KMS-11 (cell line): ENCODE data around the gene ABTB1.

Experiments
- H2AFZ ChIP-seq: fragments of 200-600 bp; sonication (generic); 2 replicates; pipeline ENCODE4 v1.6.1; 2016; ENCODE audit warnings: antibody characterized with exemption, mixed run types, low read depth
- H3K27ac ChIP-seq: fragments of 200-600 bp; sonication (generic); 2 replicates; pipeline ENCODE4 v1.6.1; 2016; ENCODE audit warnings: mild to moderate bottlenecking, mixed run types
- H3K27me3 ChIP-seq: fragments of 200-600 bp; sonication (generic); 2 replicates; pipeline ENCODE4 v1.6.1; 2017; ENCODE audit warnings: mild to moderate bottlenecking, low read depth, mixed run types, moderate library complexity; ENCODE audit not compliant: insufficient read depth
- H3K36me3 ChIP-seq: fragments of 200-600 bp; sonication (generic); 2 replicates; pipeline ENCODE4 v1.6.1; 2017; ENCODE audit warnings: mild to moderate bottlenecking, mixed run types; ENCODE audit not compliant: insufficient read depth
- H3K4me1 ChIP-seq: fragments of 200-600 bp; sonication (generic); 2 replicates; pipeline ENCODE4 v1.6.1; 2016; ENCODE audit warnings: mild to moderate bottlenecking, low read depth, mixed run types; ENCODE audit not compliant: poor library complexity, severe bottlenecking
- H3K4me2 ChIP-seq: fragments of 200-600 bp; sonication (generic); 2 replicates; pipeline ENCODE4 v1.7.0; 2016; ENCODE audit warnings: mild to moderate bottlenecking, mixed run types
- H3K4me3 ChIP-seq: fragments of 200-600 bp; sonication (generic); IDR thresholded peaks from 2 replicates; pipeline ENCODE4 v1.6.1; 2017; ENCODE audit warnings: low read depth, low read length, mixed read lengths; ENCODE audit not compliant: insufficient read depth
- H3K79me2 ChIP-seq: fragments of 200-600 bp; sonication (generic); 2 replicates; pipeline ENCODE4 v1.6.1; 2016; ENCODE audit warnings: low read depth, mixed run types; ENCODE audit not compliant: insufficient read depth
- H3K9ac ChIP-seq: fragments of 200-600 bp; sonication (generic); 2 replicates; pipeline ENCODE4 v1.6.1; 2016; ENCODE audit warnings: mild to moderate bottlenecking, mixed run types
- H4K20me1 ChIP-seq: fragments of 200-600 bp; sonication (generic); 2 replicates; pipeline ENCODE4 v1.6.1; 2016; ENCODE audit warnings: mild to moderate bottlenecking, mixed run types; ENCODE audit not compliant: insufficient read depth
- TF ChIP-seq, protein P1 (sequence below): fragments of 200-600 bp; sonication (generic); conservative IDR thresholded peaks from 2 replicates; pipeline ENCODE4 v1.6.1; 2017; ENCODE audit warnings: low read depth, mild to moderate bottlenecking, antibody characterized with exemption, low read length, moderate library complexity, mixed read lengths

The ABTB1 gene

DNA sequence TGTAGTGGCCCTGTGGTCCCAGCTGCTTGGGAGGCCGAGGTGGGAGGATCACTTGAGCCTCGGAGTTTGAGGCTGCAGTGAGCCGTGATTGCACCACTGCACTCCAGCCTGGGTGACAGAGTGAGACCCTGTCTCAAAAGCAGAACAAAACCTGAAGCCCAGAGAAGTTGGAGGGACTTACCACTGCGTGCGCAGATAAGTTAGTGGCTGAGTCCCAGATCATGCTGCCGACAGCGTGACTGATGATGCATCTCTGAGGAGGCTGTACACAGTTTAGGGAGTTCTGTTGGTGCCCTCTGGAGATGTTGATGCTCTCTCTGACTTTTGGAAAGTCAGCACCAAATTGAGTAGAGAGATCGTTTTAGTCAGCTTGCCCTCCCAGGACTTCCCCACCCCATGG, 15.8 kb upstream of the ABTB1 start:
- Histone ChIP-seq H3K27ac (no peak overlapping the region), H4K20me1 (no peaks in the 10 kb centered on the region), H3K4me1 (no peaks in the 10 kb centered on the region), H3K27me3 (no peaks in the 10 kb centered on the region), H3K36me3 (no peaks in the 10 kb centered on the region), H3K4me3 (no peak overlapping the region), H3K4me2 (no peak overlapping the region), H3K79me2 (no peaks in the 10 kb centered on the region), H3K9ac (no peak overlapping the region), H2AFZ (no peak overlapping the region)
- TF ChIP-seq, protein P1, sequence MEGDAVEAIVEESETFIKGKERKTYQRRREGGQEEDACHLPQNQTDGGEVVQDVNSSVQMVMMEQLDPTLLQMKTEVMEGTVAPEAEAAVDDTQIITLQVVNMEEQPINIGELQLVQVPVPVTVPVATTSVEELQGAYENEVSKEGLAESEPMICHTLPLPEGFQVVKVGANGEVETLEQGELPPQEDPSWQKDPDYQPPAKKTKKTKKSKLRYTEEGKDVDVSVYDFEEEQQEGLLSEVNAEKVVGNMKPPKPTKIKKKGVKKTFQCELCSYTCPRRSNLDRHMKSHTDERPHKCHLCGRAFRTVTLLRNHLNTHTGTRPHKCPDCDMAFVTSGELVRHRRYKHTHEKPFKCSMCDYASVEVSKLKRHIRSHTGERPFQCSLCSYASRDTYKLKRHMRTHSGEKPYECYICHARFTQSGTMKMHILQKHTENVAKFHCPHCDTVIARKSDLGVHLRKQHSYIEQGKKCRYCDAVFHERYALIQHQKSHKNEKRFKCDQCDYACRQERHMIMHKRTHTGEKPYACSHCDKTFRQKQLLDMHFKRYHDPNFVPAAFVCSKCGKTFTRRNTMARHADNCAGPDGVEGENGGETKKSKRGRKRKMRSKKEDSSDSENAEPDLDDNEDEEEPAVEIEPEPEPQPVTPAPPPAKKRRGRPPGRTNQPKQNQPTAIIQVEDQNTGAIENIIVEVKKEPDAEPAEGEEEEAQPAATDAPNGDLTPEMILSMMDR = no peak

DNA sequence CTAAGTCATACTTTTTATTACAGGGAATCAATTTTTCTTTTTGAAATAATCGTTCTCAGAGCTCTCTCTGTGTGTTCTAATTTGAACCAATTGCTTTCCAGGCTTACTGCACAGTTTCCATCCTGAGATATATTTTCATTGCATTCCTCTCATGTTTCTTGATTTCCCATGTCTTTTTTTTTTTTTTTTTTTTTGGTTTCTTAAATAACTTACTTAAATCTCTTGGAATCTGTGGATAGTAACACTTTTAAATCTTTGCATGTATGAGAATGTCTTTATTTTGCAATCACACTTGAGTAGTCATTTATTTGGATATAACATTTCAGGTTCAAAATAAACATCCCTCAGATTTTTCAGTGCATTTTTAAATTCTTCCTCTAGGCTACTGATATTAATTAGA, 14.5 kb upstream of the ABTB1 start:
- no peak overlapping the region for H3K4me2 ChIP-seq
- no peaks in the 10 kb centered on the region for H3K27me3 ChIP-seq
- no peak overlapping the region for H3K4me3 ChIP-seq
- H3K79me2 ChIP-seq = no peaks in the 10 kb centered on the region
- no peaks in the 10 kb centered on the region for H3K36me3 ChIP-seq
- no peak overlapping the region for H3K9ac ChIP-seq
- H3K4me1 ChIP-seq = no peaks in the 10 kb centered on the region
- H4K20me1 ChIP-seq = no peaks in the 10 kb centered on the region
- TF ChIP-seq, protein P1 = no peak
- H2AFZ ChIP-seq = no peak overlapping the region
- H3K27ac ChIP-seq = no peak overlapping the region

DNA sequence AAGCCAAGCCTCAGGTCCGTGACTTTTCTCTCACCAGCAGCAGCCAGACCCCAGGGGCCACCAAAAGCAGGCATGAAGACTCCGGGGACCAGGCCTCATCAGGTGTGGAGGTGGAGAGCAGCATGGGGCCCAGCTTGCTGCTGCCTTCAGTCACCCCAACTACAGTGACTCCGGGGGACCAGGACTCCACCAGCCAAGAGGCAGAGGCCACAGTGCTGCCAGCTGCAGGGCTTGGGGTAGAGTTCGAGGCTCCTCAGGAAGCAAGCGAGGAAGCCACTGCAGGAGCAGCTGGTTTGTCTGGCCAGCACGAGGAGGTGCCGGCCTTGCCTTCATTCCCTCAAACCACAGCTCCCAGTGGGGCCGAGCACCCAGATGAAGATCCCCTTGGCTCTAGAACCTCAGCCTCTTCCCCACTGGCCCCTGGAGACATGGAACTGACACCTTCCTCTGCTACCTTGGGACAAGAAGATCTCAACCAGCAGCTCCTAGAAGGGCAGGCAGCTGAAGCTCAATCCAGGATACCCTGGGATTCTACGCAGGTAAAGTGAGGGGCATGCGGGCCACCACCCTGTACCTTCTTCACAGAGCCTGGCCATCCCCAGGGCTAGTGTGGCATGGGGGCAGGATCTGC, 12.0 kb upstream of the ABTB1 start:
- no peaks in the 10 kb centered on the region for H3K79me2 ChIP-seq
- no peak overlapping the region for H2AFZ ChIP-seq
- no peaks in the 10 kb centered on the region for H4K20me1 ChIP-seq
- no peak overlapping the region for H3K9ac ChIP-seq
- TF ChIP-seq, protein P1 = no peak
- no peak overlapping the region for H3K4me3 ChIP-seq
- H3K4me1 ChIP-seq = no peaks in the 10 kb centered on the region
- H3K27me3 ChIP-seq = no peaks in the 10 kb centered on the region
- H3K4me2 ChIP-seq = no peak overlapping the region
- H3K36me3 ChIP-seq = no peaks in the 10 kb centered on the region
- H3K27ac ChIP-seq = no peak overlapping the region

DNA sequence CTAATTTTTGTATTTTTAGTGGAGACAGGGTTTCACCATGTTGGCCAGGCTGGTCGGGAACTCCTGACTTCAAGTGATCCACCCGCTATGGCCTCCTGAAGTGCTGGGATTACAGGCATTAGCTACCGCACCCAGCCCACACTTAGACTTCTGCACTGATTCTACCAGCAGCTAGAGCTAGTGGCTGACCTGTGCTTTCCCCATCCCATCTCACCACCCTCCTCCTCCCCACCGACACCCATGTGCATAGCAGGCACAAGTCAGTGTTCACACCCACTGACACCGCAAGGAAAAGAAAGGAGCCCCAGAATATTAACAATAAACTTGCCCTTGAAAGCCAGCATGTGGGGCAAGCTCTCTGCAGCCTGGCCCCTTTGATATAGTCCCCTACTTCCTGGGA, 11.2 kb upstream of the ABTB1 start:
- H3K4me3 ChIP-seq = no peak overlapping the region
- no peak overlapping the region for H3K27ac ChIP-seq
- H2AFZ ChIP-seq = no peak overlapping the region
- H3K27me3 ChIP-seq = no peaks in the 10 kb centered on the region
- no peaks in the 10 kb centered on the region for H3K4me1 ChIP-seq
- no peak overlapping the region for H3K9ac ChIP-seq
- no peaks in the 10 kb centered on the region for H4K20me1 ChIP-seq
- H3K79me2 ChIP-seq = no peaks in the 10 kb centered on the region
- TF ChIP-seq, protein P1 = no peak
- no peak overlapping the region for H3K4me2 ChIP-seq
- no peaks in the 10 kb centered on the region for H3K36me3 ChIP-seq
